ENCODE data around the gene CGB7.
"Not testable (repeated sequence)": the region's sequence is repeated elsewhere in the genome, so short reads cannot be mapped to it uniquely, and the experiment has no call there.

- TF ChIP-seq EZH2 (IDR thresholded peaks at IDR 0.05; ENCODE audit: insufficient read depth, poor library complexity, severe bottlenecking); EZH2phosphoT487 (IDR thresholded peaks at IDR 0.05; ENCODE audit: insufficient read depth, low read depth): not testable (repeated sequence)
Measured at GRCh38 chr19:49018388-49019241, 38.9 kb downstream of the CGB7 start.
